HG02763 (cell line): Measurements from ENCODE around the gene SHROOM3.
"Not testable (repeated sequence)": the region's sequence is repeated elsewhere in the genome, so short reads cannot be mapped to it uniquely, and the experiment has no call there.

Experiments used
- ATAC-seq: cut with Tn5 transposase; IDR thresholded peaks from one replicate; pipeline ENCODE4 v1.9.1; 2021; ENCODE audit warnings: mild to moderate bottlenecking, moderate library complexity; ENCODE audit not compliant: unreplicated experiment

The SHROOM3 gene

DNA sequence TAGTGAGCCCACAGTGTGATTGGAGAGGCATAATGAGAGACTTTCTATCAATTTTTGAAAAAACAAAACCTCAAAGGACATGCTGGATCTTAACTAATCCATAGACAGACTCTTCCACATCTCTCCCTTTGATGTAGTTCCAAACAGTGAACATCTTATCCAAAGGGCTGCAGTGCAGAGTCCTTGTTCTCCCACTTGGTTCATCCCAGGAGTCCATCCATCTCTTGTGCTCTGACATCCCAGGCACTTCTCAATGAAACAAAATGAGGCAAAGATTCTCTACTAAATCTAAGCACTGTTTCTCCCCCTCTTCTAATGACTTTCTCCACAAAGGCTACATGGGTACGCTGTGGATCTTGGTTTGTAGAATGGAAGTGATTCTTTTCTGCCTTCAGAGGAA is 8.3 kb downstream of the SHROOM3 start:
- ATAC-seq: no peak

DNA sequence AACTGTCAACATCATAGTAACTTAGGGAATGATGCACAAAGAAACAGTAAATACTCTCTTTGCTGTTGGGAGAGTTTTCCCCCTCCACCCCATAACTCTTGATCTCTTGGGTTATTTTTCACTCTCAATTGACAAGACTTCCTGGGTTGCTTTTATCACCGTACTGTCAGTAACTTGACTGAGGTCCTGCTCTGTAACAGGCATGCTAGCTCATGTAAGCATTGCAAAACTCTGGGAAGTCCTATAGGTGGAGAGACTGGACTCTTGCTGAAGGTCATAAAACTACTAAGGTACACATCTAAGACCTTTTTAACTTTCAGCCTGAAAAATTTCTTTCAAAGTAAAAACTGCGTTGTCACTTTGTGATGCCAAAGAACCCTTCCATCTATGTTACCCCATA is 10.9 kb downstream of the SHROOM3 start:
- no peak for ATAC-seq

DNA sequence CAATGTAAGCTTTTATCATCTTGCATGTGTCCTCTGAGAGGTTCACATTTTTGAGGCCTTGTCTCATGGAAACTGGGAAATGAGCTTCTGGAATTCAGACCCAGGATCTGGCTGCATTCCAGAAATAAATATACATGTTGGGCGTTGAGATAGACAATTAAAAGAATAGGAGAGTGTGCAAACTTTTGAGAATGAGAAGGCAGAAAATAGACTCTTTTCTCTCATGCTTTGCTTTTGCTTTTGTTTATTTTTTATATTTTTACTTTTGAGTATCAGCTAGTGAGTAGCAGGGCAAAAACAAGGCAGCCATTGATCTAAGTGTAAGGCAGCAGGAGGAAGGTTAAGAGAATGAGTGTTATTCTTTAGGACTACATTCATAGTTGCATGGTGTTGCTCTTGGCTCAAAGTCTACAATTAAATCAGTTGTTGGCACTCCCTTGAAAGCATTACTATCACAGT is 12.4 kb downstream of the SHROOM3 start:
- ATAC-seq: no peak

DNA sequence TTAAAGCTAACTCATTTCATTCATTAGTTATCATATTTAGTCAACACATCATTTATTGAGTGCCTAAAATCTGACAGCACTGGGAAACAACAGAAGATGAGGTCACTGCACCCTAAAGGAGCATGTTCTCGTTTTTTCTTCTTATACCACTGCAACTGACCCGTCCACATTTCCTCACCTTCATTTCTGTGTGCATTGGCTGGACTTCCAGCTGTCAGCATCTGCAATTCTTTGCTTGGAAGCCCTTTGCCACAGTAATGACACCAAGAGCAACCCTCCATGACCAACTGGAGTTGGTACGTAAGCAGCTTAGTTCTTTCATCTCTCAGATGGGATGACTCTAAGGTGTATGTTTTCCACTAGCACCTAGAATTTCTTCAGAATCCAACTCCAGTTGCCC is 13.2 kb downstream of the SHROOM3 start:
- ATAC-seq: no peak

DNA sequence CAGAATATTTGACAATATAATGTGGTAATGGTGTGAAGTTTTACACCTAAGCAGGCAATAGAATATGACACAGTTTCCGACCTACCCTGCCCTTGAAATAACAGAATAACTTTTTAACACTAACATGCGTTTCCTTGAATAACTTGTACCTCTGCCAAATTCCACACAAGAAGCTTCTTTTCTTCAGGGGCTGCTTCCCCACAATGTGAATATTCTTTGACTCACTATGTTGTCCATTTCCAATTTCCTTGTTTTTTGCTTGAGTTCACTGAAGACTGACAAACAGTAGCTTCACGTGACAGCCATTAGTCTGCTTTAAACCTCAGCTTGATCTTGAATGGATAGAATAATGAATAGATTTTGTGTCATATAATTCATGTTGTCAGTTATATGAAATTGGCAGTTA is 14.3 kb downstream of the SHROOM3 start:
- no peak for ATAC-seq

DNA sequence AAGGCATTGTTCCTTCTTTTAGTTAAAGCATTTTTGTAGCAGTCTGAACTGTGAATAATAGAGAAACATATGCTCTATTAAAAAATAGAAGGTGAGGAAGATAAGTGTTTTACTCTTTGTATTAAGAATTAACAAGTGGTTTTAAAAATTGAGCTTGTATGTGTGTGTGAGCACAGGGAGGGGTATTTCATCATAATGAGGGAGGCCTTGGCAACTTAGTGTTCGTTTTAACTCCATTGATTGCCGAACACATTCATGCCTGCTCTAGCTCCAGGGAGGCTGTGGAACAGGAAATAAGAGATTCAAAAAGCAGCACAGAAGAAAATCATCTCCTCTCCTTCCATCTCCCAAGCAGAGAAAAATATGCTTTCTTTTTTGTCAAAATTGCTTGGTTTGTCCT is 14.8 kb downstream of the SHROOM3 start:
- ATAC-seq: no peak

DNA sequence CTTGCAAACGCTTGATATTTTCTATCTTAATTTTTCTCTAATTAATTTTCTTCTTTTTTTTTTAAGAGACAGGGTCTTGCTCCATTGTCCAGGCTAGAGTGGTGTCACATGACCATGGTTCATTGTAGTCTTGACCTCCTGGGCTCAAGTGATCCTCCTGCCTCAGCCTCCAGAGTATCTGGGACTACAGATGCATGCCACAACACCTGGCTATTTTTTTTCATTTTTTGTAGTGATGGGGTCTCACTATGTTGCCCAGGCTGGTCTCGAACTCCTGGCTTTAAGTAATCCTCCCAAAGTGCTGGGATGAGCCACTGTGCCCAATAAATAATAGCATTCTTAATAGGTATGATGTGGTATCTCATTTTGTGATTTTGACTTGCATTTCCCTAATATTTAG is 18.2 kb downstream of the SHROOM3 start:
- ATAC-seq: no peak

DNA sequence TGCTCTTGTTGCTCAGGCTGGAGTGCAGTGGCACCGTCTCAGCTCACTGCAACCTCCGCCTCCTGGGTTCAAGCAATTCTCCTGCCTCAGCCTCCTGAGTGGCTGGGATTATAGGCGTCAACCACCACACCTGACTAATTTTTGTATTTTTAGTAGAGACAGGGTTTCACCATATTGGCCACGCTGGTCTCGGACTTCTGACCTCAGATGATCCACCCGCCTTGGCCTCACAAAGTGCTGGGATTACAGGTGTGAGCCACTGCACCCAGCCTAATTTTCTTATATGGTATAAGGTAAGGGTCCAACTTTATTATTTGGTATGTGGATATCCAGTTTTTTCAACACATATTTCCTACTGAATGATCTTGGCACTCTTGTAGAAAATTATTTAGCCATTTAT is 19.0 kb downstream of the SHROOM3 start:
- not testable (repeated sequence) for ATAC-seq

DNA sequence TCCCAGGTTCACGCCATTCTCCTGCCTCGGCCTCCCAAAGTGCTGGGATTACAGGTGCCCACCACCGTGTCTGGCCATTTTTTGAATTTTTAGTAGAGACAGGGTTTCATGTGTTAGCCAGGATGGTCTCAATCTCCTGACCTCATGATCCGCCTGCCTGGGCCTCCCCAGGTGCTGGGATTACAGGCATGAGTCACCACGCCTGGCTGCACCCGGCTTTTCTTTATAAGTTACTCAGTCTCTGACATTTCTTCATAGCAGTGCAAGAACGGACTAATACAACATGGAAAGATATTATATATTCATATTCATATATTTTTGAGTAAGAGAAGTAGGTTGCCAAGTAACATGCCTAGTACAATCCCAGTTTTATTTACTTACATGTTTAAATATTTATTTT is 22.9 kb downstream of the SHROOM3 start:
- no peak for ATAC-seq

DNA sequence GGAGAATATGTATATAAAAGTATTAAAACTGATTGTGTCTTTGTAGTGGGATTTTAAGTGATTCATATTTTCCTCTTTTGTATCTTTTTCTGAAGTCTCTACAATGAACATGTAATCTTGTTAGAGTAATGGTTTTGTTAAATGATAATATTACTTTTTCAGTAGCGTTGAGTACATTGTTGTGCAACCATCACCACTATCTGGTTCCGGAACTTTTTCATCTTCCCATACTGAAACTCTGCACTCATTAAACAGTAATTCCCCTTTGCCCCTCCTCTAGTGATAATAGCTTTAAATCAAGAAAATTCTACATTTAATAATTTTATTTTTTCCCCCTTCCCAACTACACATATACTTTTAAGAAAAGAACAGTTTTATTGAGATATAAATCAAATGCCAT is 23.3 kb downstream of the SHROOM3 start:
- no peak for ATAC-seq

DNA sequence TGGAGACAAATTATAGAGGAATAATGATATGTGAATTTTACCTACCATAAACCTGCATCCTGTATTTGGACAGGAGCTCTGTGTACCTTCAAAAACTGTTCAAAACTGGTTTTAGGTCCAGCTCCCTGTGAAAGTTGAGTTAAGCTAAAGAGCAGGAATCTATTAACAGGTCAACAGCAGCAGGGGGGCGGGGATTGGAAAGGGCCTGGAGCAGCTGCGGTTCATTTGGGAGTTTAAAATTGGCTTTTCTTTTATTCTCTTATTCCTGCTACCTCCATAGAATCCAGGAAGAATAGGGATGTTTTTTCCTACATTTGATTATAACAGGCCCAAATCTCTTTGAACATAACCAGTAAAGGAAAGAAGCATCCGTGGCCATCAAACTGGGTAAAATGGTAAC is 23.8 kb downstream of the SHROOM3 start:
- no peak for ATAC-seq

DNA sequence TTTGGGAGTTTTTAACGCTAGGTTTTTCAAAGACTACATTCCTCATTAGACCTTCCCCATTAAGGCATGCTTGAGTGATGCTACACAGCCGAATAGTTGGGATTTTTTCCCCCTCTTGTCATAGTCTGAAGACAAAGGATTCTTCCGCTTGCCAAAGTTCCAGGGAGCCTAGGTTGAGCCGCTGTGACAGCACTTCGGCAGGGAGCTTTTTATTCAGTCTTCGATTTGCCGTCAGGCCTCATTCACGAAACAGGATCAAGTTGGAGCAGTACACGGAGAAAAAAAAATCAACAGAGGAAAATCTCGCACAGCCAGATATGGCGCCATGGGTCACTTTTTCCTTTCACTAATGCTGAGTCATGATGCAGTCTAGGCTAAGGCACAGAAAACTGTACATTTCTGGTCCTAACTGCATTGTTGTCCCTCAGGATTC is 24.3 kb downstream of the SHROOM3 start:
- ATAC-seq: no peak

DNA sequence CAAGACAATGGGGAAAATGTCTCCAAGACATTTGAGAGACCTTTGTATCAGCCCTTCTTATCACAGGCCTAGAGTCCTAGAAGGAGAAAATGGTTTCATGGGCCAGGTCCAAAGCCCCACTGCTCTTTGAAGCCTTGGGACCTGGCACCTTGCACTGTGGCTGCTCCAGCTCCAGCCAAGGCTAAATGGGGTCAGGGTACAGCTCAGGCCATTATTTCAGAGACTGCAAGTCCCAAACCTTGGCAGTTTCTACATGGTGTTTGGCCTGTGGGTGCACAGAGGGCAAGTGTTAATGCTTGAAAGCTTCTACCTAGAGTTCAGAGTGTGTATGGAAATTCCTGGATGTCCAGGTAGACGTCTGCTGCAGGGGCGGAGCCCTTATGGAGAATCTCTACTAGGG is 28.5 kb downstream of the SHROOM3 start:
- no peak for ATAC-seq

DNA sequence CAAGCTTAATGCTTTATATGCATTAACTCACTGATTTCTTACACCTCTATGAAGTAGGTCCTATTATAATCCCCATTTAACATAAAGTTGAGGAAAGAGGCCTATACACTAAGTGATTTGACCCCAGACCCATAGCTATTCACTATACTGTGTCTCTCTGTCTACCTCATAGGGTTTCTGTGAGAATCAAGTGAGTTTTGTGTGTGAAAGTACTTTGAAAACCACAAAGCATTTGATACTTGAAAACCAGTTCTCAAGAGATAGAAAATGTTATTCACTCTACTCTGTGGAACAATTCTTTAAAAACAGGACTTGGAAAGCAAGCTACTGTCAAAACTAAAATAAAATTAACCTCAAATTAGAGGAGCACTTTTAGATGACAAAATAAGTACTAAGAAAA is 35.0 kb downstream of the SHROOM3 start:
- ATAC-seq: no peak

DNA sequence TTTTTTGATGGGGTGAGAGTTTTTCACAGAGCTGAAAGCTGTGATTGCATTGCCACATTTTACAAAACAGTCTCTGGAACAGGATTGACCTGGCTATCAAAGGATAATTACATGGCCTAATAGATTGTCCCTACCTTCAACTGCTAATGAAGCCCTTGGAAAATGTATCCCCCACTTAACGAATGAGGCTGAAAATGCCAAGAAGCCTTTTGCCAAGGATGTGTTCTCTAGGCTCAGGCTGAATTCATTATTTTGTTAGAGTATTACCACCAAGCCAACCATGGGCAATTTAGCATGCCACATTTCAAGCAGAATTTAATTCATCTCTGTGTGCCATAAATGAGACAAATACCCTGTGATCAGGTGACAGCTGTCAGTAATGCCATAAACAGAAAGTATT is 35.5 kb downstream of the SHROOM3 start:
- no peak for ATAC-seq

DNA sequence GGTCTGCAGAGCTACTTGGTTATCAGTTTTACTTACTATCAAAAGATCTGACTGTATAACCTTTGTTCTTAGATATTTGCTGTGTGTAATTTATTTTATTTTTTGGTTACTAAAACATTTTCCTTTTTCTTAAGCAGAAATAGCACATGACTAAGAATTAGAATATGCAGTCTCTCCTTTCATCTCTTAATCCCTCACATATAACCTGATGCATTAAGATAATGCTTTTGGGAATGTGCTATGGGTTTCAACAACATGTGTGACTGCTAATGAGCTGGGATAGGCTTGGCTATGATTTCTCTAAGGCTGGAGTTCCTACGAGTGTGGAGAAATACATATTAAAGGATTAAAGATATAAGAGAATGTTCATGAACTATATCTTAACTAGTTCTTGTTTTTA is 41.5 kb downstream of the SHROOM3 start:
- no peak for ATAC-seq

DNA sequence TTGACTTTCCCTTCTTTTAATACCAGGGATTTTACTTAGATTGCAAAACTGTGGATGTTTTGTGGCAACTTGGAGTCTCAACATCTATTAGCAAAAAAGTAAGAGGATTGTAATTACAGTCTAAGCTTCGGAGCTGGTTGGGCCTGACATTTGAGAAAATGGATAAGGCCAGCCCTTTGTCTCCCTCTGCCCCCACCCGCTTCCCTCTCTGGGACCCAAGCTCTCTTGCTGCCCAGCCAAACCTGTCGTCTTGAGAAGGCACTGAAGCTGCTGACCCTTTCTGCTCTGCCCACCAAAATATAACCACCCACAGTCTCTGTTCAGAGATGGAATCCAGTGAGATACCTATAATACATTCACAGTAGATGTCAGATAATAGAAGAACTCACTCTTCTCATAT is 49.6 kb downstream of the SHROOM3 start:
- ATAC-seq: no peak

DNA sequence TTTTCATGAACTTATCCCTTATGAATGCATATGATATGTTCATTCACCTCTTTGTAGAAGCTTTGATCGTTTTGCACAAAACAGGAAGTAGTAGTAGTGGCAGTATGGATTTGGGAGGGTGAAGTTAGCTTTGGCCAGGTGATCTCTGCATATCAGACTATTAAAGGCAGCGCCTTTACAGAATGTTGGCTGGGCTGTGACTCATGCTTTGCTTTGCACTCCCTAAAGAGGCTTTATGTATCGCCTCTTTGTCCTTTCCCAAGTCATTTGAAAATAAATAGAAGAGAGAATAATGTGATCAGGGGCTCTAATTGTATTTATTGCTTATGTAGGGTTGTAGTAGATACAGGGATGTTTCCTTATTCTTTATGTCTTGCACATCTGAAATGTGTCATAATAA is 50.4 kb downstream of the SHROOM3 start:
- ATAC-seq: no peak

DNA sequence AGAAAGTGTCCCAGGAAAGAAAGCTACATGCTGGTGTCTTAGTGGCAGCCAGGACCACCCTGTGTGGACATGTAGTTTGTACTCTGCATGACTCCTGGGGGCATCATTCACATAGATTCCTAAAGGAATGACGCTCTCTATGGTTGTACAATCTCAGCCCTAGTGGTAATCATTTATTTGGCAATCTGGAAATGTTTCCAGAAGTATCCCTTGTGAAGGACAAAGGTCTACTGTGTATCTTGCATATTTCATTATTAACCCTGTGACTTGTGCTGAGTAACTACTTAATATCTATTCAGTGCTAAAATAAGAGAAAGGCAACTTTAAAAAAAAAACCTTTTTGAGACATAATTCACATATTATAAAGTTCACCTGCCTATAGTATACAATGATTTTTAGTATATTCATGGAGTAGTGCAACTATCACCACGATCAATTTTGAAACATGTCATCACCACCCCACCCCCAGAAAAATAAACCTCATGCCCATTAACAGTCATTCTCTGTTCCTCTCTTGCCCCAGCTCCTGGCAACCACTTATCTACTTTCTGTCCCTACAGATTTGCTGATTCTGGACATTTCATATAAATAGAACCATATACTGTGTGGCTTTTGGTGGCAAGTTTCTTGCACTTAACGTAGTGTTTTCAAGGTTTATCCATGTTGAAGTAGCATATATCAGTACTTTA is 51.7 kb downstream of the SHROOM3 start:
- no peak for ATAC-seq

DNA sequence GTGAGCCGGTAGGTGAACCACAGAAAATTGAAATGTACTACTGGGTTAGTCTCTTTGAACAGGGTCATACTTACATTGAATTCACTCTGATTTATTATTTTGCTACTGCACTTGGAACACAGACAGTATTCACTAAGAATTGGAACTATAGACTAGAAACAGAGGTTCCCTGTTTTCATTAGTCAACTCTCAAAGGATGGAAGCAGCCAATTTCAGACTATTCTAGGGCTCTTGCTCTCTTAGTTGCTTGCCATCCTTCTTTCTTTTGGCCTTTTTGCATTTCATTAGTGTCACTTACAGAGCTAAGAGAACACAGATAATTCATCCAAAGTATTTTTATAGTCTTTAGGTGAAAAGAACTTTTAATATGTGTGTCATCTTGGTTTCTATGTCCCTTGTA is 52.6 kb downstream of the SHROOM3 start:
- no peak for ATAC-seq

DNA sequence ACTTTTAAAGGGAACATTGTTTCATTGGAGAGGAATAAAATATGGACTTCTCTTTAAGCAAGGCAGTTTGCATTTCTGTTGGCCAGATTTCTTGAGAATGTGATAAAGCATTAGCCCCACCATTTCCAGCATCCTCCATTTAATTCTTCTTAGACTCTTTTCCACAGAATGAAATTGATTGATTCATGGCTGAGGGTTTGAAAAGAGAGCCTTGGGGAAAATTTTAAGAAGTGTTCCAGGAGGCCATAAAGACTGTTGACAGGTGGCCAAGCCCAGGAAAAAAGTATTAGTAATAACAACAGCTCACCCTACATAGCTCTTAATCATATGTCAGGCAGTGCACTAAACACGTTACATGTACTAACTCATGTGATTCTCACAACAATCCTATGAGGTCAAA is 53.4 kb downstream of the SHROOM3 start:
- ATAC-seq: no peak

DNA sequence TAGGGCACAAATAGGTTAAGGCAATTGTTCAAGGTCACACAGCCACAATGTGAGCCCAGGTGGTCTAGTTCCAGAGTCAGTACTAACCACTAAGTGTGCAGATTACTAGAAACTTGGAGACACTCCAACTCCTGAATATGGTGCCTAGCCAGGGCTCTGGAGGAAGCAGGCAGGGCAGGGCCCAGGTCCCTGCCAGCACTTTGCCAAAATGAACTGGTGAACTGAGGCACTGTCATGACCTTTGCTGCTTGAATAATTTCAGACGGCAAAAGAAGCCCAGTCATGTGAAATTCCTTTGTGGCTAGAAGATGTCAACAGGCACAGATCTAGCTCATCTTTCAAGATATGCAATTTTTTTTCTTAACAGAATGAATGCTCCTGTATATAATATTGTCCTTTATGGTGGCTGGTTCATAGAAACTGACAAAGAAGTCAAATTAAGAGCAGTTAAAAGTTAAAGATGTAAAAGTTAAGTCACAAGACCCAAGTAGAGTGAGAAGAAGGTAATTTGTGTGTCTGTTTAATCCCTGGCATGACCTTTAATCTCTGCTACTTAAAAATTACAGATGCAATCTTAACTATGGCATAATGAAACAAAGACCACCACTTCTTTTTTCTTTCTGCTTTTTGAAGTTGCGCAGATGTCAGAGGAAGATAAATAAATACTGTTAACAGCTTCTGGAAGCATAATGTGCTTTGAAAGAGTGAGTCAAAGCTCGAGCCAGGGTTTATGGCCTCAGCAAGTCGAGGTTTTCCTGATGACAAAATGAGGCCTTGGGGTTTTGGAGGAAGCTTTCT is 54.1 kb downstream of the SHROOM3 start:
- ATAC-seq: no peak
